WERI-Rb-1 (cell line): Measurements from ENCODE around the gene INTS7.

Experiments used
- DNase-seq: peaks from one replicate; pipeline ENCODE4 v3.0.0-alpha.2; 2020
- H3K27ac ChIP-seq: fragments of 250-450 bp; sonication (Bioruptor Pico); 2 replicates; pipeline ENCODE4 v1.5.1; 2020; ENCODE audit warnings: mild to moderate bottlenecking, moderate library complexity
- H3K27me3 ChIP-seq: fragments of 250-450 bp; sonication (Bioruptor Pico); 2 replicates; pipeline ENCODE4 v1.5.1; 2021; ENCODE audit warnings: mild to moderate bottlenecking, low read depth, moderate library complexity; ENCODE audit not compliant: insufficient read depth, severe bottlenecking
- H3K36me3 ChIP-seq: fragments of 250-450 bp; sonication (Bioruptor Pico); 2 replicates; pipeline ENCODE4 v1.5.1; 2020; ENCODE audit warnings: mild to moderate bottlenecking, moderate library complexity
- H3K4me3 ChIP-seq: 2 replicates; pipeline ENCODE4 v1.5.1; 2011; ENCODE audit warnings: low read depth, mild to moderate bottlenecking, control low read depth, low read length
- H3K9me3 ChIP-seq: fragments of 250-450 bp; sonication (Bioruptor Pico); 2 replicates; pipeline ENCODE4 v1.5.1; 2021; ENCODE audit warnings: mild to moderate bottlenecking, moderate library complexity; ENCODE audit not compliant: severe bottlenecking
- TF ChIP-seq, protein P1 (sequence below): IDR thresholded peaks from 2 replicates; pipeline ENCODE4 v1.5.1; 2011; ENCODE audit warnings: low read depth, mild to moderate bottlenecking, control low read depth, inconsistent platforms, low read length

Gene INTS7

GRCh38 chr1:211908951-211909350 lies 126.4 kb downstream of the INTS7 start:
- H3K36me3 ChIP-seq: no peaks in the 10 kb centered on the region
- H3K27ac ChIP-seq: no peak overlapping the region
- no peaks in the 10 kb centered on the region for H3K27me3 ChIP-seq
- TF ChIP-seq, protein P1, sequence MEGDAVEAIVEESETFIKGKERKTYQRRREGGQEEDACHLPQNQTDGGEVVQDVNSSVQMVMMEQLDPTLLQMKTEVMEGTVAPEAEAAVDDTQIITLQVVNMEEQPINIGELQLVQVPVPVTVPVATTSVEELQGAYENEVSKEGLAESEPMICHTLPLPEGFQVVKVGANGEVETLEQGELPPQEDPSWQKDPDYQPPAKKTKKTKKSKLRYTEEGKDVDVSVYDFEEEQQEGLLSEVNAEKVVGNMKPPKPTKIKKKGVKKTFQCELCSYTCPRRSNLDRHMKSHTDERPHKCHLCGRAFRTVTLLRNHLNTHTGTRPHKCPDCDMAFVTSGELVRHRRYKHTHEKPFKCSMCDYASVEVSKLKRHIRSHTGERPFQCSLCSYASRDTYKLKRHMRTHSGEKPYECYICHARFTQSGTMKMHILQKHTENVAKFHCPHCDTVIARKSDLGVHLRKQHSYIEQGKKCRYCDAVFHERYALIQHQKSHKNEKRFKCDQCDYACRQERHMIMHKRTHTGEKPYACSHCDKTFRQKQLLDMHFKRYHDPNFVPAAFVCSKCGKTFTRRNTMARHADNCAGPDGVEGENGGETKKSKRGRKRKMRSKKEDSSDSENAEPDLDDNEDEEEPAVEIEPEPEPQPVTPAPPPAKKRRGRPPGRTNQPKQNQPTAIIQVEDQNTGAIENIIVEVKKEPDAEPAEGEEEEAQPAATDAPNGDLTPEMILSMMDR: no peak
- no peaks in the 10 kb centered on the region for H3K9me3 ChIP-seq
- no peak overlapping the region for H3K4me3 ChIP-seq
- no peak for DNase-seq

DNA sequence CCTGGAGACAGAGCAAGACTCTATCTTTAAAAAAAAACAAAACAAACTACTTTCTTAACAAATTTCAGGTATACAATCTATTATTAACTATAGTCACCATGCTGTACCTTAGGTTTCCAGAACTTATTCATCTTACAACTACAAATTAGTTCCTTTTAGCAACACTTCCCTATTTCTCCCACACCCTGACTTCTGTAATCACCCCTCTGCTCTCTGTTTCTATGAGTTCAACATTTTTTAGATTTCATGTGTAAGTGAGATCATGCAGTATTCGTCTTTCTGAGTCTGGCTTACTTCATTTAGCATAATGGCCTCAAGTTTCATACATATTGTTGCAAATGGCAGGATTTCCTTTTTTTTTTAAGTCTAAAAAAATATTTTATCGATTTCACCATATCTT lies 126.9 kb downstream of the INTS7 start:
- no peak overlapping the region for H3K4me3 ChIP-seq
- H3K36me3 ChIP-seq: no peaks in the 10 kb centered on the region
- H3K9me3 ChIP-seq: no peaks in the 10 kb centered on the region
- H3K27me3 ChIP-seq: no peaks in the 10 kb centered on the region
- no peak for DNase-seq
- H3K27ac ChIP-seq: no peak overlapping the region
- TF ChIP-seq, protein P1: no peak

- Histone ChIP-seq H3K36me3 (no peaks in the 10 kb centered on the region), H3K27me3 (no peaks in the 10 kb centered on the region), H3K9me3 (peaks cover 14% of the 10 kb centered on the region), H3K4me3 (no peak overlapping the region), H3K27ac (no peak overlapping the region)
- TF ChIP-seq, protein P1: no peak
- DNase-seq: no peak
Observed at GRCh38 chr1:211903490-211904245, 131.7 kb downstream of the INTS7 start.

- Histone ChIP-seq H3K4me3 (no peak overlapping the region), H3K36me3 (no peaks in the 10 kb centered on the region), H3K27me3 (no peaks in the 10 kb centered on the region), H3K9me3 (peaks cover 14% of the 10 kb centered on the region), H3K27ac (no peak overlapping the region)
- DNase-seq: no peak
- TF ChIP-seq, protein P1: no peak
Observed at GRCh38 chr1:211902624-211903291, 132.6 kb downstream of the INTS7 start.

GRCh38 chr1:211901945-211902344 lies 133.4 kb downstream of the INTS7 start:
- H3K27me3 ChIP-seq: no peaks in the 10 kb centered on the region
- H3K36me3 ChIP-seq: no peaks in the 10 kb centered on the region
- TF ChIP-seq, protein P1: no peak
- no peak for DNase-seq
- peaks cover 14% of the 10 kb centered on the region for H3K9me3 ChIP-seq
- no peak overlapping the region for H3K4me3 ChIP-seq
- H3K27ac ChIP-seq: no peak overlapping the region
